Thyroid gland (tissue), 4 donors: Measurements from ENCODE around the gene DDIT4L. TPM values are rescaled to one million over a fixed set of nuclear protein-coding genes. Genes with fewer than 3 reads are reported as not detected.

ENCODE experiments used
- DNase-seq, 2 donors: peaks; one replicate each; pipeline ENCODE4 v3.0.0-alpha.2; 2019
- H3K27ac ChIP-seq, 3 donors: fragments of 200-600 bp; sonication (generic); 1 replicate in 2 of 3; 2 replicates in 1 of 3; pipeline ENCODE4 v1.5.1; 2016 to 2019; ENCODE audit warnings: mild to moderate bottlenecking in 1 of 3, moderate library complexity in 1 of 3
- H3K27me3 ChIP-seq: fragments of 200-600 bp; sonication (generic); one replicate; pipeline ENCODE4 v1.5.1; 2019
- H3K36me3 ChIP-seq, 2 donors: fragments of 200-600 bp; sonication (generic); one replicate each; pipeline ENCODE4 v1.5.1; 2016 to 2019
- H3K4me1 ChIP-seq, 2 donors: fragments of 200-600 bp; sonication (generic); one replicate each; pipeline ENCODE4 v1.5.1; 2017 to 2019
- H3K4me3 ChIP-seq, 3 donors: fragments of 200-600 bp; sonication (generic); replicated peaks in 1 of 3; 1 replicate in 2 of 3; 2 replicates in 1 of 3; pipeline ENCODE4 v1.5.1; 2016; ENCODE audit warnings: mild to moderate bottlenecking in 1 of 3
- H3K9me3 ChIP-seq: fragments of 200-600 bp; sonication (generic); one replicate; pipeline ENCODE4 v1.5.1; 2017
- POLR2A ChIP-seq, 2 donors: fragments of 450-650 bp; IDR thresholded peaks; one replicate each; pipeline ENCODE4 v1.6.1; 2017; ENCODE audit warnings: antibody characterized with exemption in 2 of 2, mild to moderate bottlenecking in 2 of 2, moderate library complexity in 1 of 2
- WGBS, 2 donors: methylation state at CpG; one replicate each; pipeline ENCODE4 v1.1.5; 2017; 5-methylcytosine and 5-hydroxymethylcytosine counted together
- intact Hi-C: fragments of 100-400 bp; cut with DNase I; formaldehyde crosslinking; loops from one replicate; pipeline ENCODE4 v1.15.1; 2023
- total RNA-seq, 4 donors: library from RNA; depleted of rRNA; stranded (reverse); fragments of >200 nt; gene quantifications; one replicate each; pipeline ENCODE4 v1.2.3, GENCODE V29; 2016
- TF ChIP-seq, protein P1 (sequence below), 6 experiments: fragments of 200-600 bp in 3 of 6; fragments of 450-650 bp in 3 of 6; sonication (generic) in 3 of 6; IDR thresholded peaks; one replicate each; pipeline ENCODE4 v1.5.1; 2016 to 2019; ENCODE audit warnings: antibody characterized with exemption in 6 of 6, mild to moderate bottlenecking in 2 of 6, inconsistent platforms in 1 of 6, moderate library complexity in 1 of 6

Gene DDIT4L
- total RNA-seq, 4 donors from 2014 or later: 1.4 to 3.7 (median 1.6) TPM

DNA sequence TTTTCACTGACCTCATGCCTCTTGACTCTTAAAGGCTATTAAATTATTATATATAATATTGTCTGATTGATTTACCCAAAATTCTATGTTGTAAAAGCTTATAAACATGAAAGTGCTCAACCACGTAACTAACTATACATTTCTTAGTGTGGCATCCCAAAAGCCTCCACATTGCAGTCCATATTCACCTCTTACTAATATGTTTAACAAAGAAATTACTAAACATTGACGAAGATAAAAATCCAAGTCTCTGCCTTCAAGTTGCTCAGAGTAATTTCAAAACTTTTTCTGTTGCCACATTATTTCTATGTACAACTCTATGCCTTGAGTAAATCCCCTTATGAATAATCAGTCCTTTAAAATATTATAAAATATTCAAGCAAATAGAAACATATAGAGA lies 14.4 kb downstream of the DDIT4L start:
- H3K4me1 ChIP-seq: no peaks in the 10 kb centered on the region
- WGBS, 2 donors: 90 to 95% methylated on average over 2 of the region's 2 CpGs
- intact Hi-C loops: no loop called here

DNA sequence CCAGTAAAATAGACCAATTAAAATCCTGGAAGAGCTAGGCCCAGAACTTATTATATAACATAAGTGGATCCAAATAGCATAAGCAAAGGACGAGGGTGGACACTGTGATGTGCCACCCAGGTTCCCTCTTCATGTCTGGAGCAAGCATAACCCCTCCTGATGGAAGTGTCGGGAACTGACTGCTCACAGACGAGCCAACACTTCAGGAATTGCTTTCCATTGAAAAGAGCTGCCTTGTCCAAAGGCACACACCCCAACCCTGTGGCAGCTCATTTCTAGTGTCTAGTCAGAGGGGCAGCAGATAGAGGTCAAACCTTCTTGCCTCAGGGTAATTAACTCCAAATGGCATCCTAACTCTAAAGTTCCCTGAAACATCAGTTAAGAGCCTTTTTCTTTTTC lies 15.3 kb downstream of the DDIT4L start:
- no peaks in the 10 kb centered on the region for H3K36me3 ChIP-seq
- no peaks in the 10 kb centered on the region for H3K4me1 ChIP-seq
- intact Hi-C loops: no loop called here
- TF ChIP-seq, protein P1, sequence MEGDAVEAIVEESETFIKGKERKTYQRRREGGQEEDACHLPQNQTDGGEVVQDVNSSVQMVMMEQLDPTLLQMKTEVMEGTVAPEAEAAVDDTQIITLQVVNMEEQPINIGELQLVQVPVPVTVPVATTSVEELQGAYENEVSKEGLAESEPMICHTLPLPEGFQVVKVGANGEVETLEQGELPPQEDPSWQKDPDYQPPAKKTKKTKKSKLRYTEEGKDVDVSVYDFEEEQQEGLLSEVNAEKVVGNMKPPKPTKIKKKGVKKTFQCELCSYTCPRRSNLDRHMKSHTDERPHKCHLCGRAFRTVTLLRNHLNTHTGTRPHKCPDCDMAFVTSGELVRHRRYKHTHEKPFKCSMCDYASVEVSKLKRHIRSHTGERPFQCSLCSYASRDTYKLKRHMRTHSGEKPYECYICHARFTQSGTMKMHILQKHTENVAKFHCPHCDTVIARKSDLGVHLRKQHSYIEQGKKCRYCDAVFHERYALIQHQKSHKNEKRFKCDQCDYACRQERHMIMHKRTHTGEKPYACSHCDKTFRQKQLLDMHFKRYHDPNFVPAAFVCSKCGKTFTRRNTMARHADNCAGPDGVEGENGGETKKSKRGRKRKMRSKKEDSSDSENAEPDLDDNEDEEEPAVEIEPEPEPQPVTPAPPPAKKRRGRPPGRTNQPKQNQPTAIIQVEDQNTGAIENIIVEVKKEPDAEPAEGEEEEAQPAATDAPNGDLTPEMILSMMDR (IDR thresholded peaks at IDR 0.05): no peak
- no peak overlapping the region for H3K4me3 ChIP-seq
- H3K27me3 ChIP-seq: no peaks in the 10 kb centered on the region
- no peak overlapping the region for H3K27ac ChIP-seq
- no peak for DNase-seq
- 85 to 89% methylated on average over 3 of the region's 3 CpGs for WGBS, 2 donors
- no peaks in the 10 kb centered on the region for H3K9me3 ChIP-seq

More for the DNA sequence above, 14.4 kb downstream of the DDIT4L start:
- TF ChIP-seq, protein P1 (IDR thresholded peaks at IDR 0.05): no peak
- TF ChIP-seq POLR2A (IDR thresholded peaks at IDR 0.05): no peak
- H3K9me3 ChIP-seq: no peaks in the 10 kb centered on the region
- no peak for DNase-seq
- H3K27me3 ChIP-seq: no peaks in the 10 kb centered on the region
- no peak overlapping the region for H3K4me3 ChIP-seq
- H3K27ac ChIP-seq: no peak overlapping the region
- H3K36me3 ChIP-seq: no peaks in the 10 kb centered on the region

DNA sequence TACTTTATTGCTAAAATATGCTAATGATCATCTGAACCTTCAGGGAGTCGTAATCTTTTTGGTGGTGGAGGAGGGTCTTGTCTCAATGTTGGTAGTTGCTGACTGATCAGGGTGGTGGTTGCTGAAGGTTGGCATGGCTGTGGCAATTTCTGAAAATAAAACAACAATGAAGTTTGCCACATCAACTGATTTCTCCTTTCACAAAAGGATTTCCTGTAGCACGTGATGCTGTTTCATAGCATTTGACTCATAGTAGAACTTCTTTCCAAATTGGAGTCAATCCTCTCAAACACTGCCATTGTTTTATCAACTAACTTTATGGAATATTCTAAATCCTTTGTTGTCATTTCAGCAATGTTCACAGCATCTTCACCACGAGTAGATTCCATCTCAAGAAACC lies 19.3 kb downstream of the DDIT4L start:
- TF ChIP-seq, protein P1 (IDR thresholded peaks at IDR 0.05): no peak
- no peak for TF ChIP-seq POLR2A (IDR thresholded peaks at IDR 0.05)
- intact Hi-C loops: no loop called here
- no peak for DNase-seq
- no peaks in the 10 kb centered on the region for H3K36me3 ChIP-seq
- peaks cover 0 to 11% of the 10 kb centered on the region in 2 donors for H3K4me1 ChIP-seq
- H3K27ac ChIP-seq: no peak overlapping the region
- no peaks in the 10 kb centered on the region for H3K27me3 ChIP-seq
- no peak overlapping the region for H3K4me3 ChIP-seq
- 85 to 86% methylated on average over 3 of the region's 3 CpGs for WGBS, 2 donors
- no peaks in the 10 kb centered on the region for H3K9me3 ChIP-seq

DNA sequence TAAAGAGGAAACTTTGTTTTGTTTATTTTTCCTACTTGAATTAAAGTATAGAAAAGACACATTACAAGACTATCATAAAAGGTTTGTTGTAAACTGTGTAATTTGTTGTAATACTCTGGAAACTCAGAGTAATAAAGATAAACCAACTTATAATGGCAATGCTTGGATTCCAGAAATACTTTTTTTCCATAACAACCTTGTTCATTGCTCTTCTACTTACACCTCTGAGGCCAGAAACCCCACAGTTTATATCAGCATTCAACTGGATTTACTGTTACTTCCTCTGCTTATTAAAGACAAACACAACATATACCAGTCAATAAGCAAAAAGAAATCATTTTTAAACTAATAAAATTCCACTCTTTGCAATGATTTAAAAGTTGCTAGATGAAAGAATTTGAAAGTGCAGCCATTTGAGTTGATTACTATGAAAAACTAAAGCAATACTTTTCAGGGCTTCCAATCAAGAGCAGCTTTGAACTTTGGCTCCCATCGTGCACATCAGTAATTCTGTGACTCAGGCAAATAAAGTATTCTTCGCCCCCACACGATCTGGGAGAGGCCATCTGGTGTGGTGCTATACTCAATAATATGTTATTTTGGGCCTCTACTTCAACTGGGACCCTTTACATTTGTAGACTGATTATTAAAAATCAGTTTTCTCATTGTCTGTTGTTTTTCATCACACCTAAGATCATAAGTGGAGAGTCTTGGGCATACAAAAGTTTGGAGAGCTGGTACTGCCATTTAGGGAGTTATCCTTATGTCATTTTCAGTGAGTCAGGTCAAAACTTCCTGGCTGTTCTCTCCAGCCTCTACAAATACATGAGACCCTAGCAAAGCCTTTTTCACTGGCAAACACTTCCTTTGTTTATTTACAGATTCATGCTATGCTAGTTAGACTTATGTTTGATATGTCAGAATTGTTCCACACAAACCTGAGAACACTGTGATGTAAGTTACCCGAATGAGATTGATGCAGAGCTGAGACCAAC lies 20.5 kb downstream of the DDIT4L start:
- H3K27ac ChIP-seq: no peak overlapping the region
- intact Hi-C loops: no loop called here
- H3K4me3 ChIP-seq: no peak overlapping the region
- no peak for TF ChIP-seq POLR2A (IDR thresholded peaks at IDR 0.05)
- TF ChIP-seq, protein P1 (IDR thresholded peaks at IDR 0.05): no peak
- DNase-seq: no peak
- no peaks in the 10 kb centered on the region for H3K9me3 ChIP-seq
- WGBS, 2 donors: 81 to 85% methylated on average over 4 of the region's 4 CpGs
- H3K36me3 ChIP-seq: no peaks in the 10 kb centered on the region
- H3K27me3 ChIP-seq: no peaks in the 10 kb centered on the region
- peaks cover 0 to 11% of the 10 kb centered on the region in 2 donors for H3K4me1 ChIP-seq

DNA sequence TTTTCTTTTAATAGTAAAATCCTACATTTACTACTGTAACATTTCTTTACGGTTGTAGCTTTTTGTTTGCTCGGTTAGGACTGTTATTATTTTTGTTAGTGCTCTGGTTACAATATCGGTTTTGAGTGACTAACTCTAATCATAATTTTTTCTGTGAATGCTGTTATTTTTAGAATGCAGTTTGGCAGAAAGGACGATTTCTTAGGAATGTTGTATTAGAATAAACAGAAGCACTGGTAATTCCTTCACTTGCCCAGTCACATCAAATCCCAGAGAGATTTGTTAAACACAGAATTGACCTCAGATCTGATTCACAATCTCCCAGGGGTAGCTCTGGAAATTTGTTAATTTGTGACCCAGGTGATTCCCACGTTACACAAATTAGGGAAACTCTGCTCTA lies 21.7 kb downstream of the DDIT4L start:
- Histone ChIP-seq H3K36me3 (no peaks in the 10 kb centered on the region), H3K27ac (no peak overlapping the region), H3K4me3 (no peak overlapping the region), H3K27me3 (no peaks in the 10 kb centered on the region), H3K9me3 (no peaks in the 10 kb centered on the region), H3K4me1 (peaks cover 0 to 11% of the 10 kb centered on the region in 2 donors)
- no peak for DNase-seq
- WGBS, 2 donors: 28 to 35% methylated on average over 5 of the region's 5 CpGs
- no peak for TF ChIP-seq POLR2A (IDR thresholded peaks at IDR 0.05)
- intact Hi-C loops: no loop called here
